GM10847 (cell line): ENCODE data around the gene BAHD1.

Experiments used
- POLR2A ChIP-seq: IDR thresholded peaks from 2 replicates; pipeline ENCODE4 v1.6.1; 2011; ENCODE audit not compliant: insufficient read length; ENCODE audit errors: extremely low read depth

The BAHD1 gene

GRCh38 chr15:40416056-40416455, 24.7 kb upstream of the BAHD1 start:
- TF ChIP-seq POLR2A, result no peak

- no peak for TF ChIP-seq POLR2A
Observed at GRCh38 chr15:40418126-40418525, 22.6 kb upstream of the BAHD1 start.

- no peak for TF ChIP-seq POLR2A
Observed at GRCh38 chr15:40420071-40420713, 20.6 kb upstream of the BAHD1 start.

- no peak for TF ChIP-seq POLR2A
Observed at GRCh38 chr15:40420793-40421192, 20.0 kb upstream of the BAHD1 start.

- TF ChIP-seq POLR2A, result no peak
Observed at GRCh38 chr15:40421246-40422157, 19.3 kb upstream of the BAHD1 start.

GRCh38 chr15:40424483-40425115, 16.2 kb upstream of the BAHD1 start:
- TF ChIP-seq POLR2A, result no peak

GRCh38 chr15:40425681-40426080, 15.1 kb upstream of the BAHD1 start:
- no peak for TF ChIP-seq POLR2A

GRCh38 chr15:40427188-40427587, 13.6 kb upstream of the BAHD1 start:
- TF ChIP-seq POLR2A, result no peak

- no peak for TF ChIP-seq POLR2A
Observed at GRCh38 chr15:40428185-40428584, 12.6 kb upstream of the BAHD1 start.

- TF ChIP-seq POLR2A, result no peak
Observed at GRCh38 chr15:40429068-40429710, 11.6 kb upstream of the BAHD1 start.

- no peak for TF ChIP-seq POLR2A
Observed at GRCh38 chr15:40430271-40430805, 10.4 kb upstream of the BAHD1 start.

- TF ChIP-seq POLR2A, result no peak
Observed at GRCh38 chr15:40435023-40435709, 5.6 kb upstream of the BAHD1 start.

GRCh38 chr15:40435710-40436089, 5.1 kb upstream of the BAHD1 start:
- no peak for TF ChIP-seq POLR2A

GRCh38 chr15:40436116-40436891, 4.4 kb upstream of the BAHD1 start:
- no peak for TF ChIP-seq POLR2A
